BJ (cell line): Measurements from ENCODE around the gene TMX2. TPM values are rescaled to one million over a fixed set of nuclear protein-coding genes. Genes with fewer than 3 reads are reported as not detected.
"Not testable (repeated sequence)": the region's sequence is repeated elsewhere in the genome, so short reads cannot be mapped to it uniquely, and the experiment has no call there.

Source experiments
- CTCF ChIA-PET: fragments of 350-600 bp; formaldehyde crosslinking; extraction: SDS; loops from one replicate; lab custom pipeline; 2021; ENCODE audit warnings: antibody characterized with exemption, inconsistent platforms; lab: Yijun Ruan, JAX
- POLR2A ChIA-PET: fragments of 300-600 bp; sonication (Branson Sonifier 250); formaldehyde crosslinking; extraction: SDS; loops from one replicate; lab custom pipeline; 2021; ENCODE audit warnings: antibody characterized with exemption; lab: Charles Lee
- DNase-seq: peaks from one replicate; pipeline ENCODE4 v3.0.0-alpha.2; 2011; ENCODE audit warnings: low read depth
- H3K27me3 ChIP-seq: 2 replicates; pipeline ENCODE4 v1.6.0; 2011; ENCODE audit warnings: low read length; ENCODE audit not compliant: control insufficient read depth, insufficient read depth
- H3K36me3 ChIP-seq: 2 replicates; pipeline ENCODE4 v1.5.1; 2011; ENCODE audit warnings: low read length; ENCODE audit not compliant: control insufficient read depth, insufficient read depth
- H3K4me3 ChIP-seq: 2 replicates; pipeline ENCODE4 v1.5.1; 2011; ENCODE audit warnings: low read depth, mild to moderate bottlenecking, control low read depth, low read length
- CTCF ChIP-seq: IDR thresholded peaks from 2 replicates; pipeline ENCODE4 v1.5.1; 2011; ENCODE audit warnings: low read depth, mild to moderate bottlenecking, control low read depth, inconsistent platforms, low read length, moderate library complexity; ENCODE audit not compliant: insufficient read depth
- polyA plus RNA-seq: library from polyadenylated mRNA; depleted of rRNA; stranded (reverse); fragments of >200 nt; gene quantifications from 2 replicates; pipeline ENCODE4 v1.2.3, GENCODE V29; 2011

The TMX2 gene
- polyA plus RNA-seq, 1 experiment = 96.7 TPM

- no peak for TF ChIP-seq CTCF
- POLR2A ChIA-PET = no interaction called here
- H3K27me3 ChIP-seq = no peaks in the 10 kb centered on the region
- DNase-seq = no peak
- no peak overlapping the region for H3K4me3 ChIP-seq
- CTCF ChIA-PET = interaction anchor here (0.6 kb wide), 1 partner anchor 224 kb away, joined by 3 read pairs; no protein-coding TSS in a partner anchor
- peaks cover 7% of the 10 kb centered on the region for H3K36me3 ChIP-seq
Measured at GRCh38 chr11:57680552-57680874, 31.9 kb upstream of the TMX2 start.

GRCh38 chr11:57681168-57681567 lies 31.2 kb upstream of the TMX2 start:
- POLR2A ChIA-PET = no interaction called here
- peaks cover 7% of the 10 kb centered on the region for H3K36me3 ChIP-seq
- DNase-seq = no peak
- no peak overlapping the region for H3K4me3 ChIP-seq
- CTCF ChIA-PET = interaction anchor here (0.6 kb wide), 1 partner anchor 224 kb away, joined by 3 read pairs; no protein-coding TSS in a partner anchor
- no peaks in the 10 kb centered on the region for H3K27me3 ChIP-seq
- TF ChIP-seq CTCF = no peak

DNA sequence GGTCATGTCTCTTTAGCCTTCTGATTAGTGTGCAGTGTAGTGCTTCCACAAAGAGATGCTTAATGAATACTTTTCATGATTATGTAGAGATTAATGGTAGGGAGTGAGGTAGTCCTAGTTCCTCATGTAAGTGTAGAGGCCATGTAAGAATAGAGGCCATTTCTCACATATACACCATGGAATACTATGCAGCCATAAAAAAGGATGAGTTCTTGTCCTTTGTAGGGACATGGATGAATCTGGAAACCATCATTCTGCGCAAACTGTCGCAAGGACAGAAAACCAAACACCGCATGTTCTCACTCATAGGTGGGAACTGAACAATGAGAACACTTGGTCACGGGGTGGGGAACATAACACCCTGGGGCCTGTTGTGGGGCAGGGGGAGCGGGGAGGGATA lies 21.9 kb upstream of the TMX2 start:
- POLR2A ChIA-PET, H3K4me3 ChIP-seq, DNase-seq, H3K27me3 ChIP-seq: not testable (repeated sequence)
- H3K36me3 ChIP-seq = peaks cover 19% of the 10 kb centered on the region
- CTCF ChIA-PET = interaction anchor here (0.6 to 0.7 kb wide), 2 partner anchors 79 to 247 kb away, joined by 3 read pairs; no protein-coding TSS in a partner anchor

GRCh38 chr11:57698843-57699365 lies 13.5 kb upstream of the TMX2 start:
- POLR2A ChIA-PET = no interaction called here
- H3K36me3 ChIP-seq = peaks cover 25% of the 10 kb centered on the region
- no peak for DNase-seq
- CTCF ChIA-PET = interaction anchor here (0.9 to 1.5 kb wide), 3 partner anchors 11 to 102 kb away, joined by 3 to 4 read pairs (median 3); no protein-coding TSS in a partner anchor
- no peak overlapping the region for H3K4me3 ChIP-seq
- no peak for TF ChIP-seq CTCF
- H3K27me3 ChIP-seq = no peaks in the 10 kb centered on the region

GRCh38 chr11:57699813-57700212 lies 12.6 kb upstream of the TMX2 start:
- Histone ChIP-seq H3K4me3 (no peak overlapping the region), H3K27me3 (no peaks in the 10 kb centered on the region), H3K36me3 (peaks cover 30% of the 10 kb centered on the region)
- ChIA-PET POLR2A (interaction anchor here (0.5 kb wide), 1 partner anchor 22 kb away, joined by 17 read pairs; no protein-coding TSS in a partner anchor), CTCF (interaction anchor here (0.9 kb wide), 1 partner anchor 34 kb away, joined by 3 read pairs; no protein-coding TSS in a partner anchor)
- DNase-seq = no peak
- no peak for TF ChIP-seq CTCF

GRCh38 chr11:57700425-57700824 lies 12.0 kb upstream of the TMX2 start:
- TF ChIP-seq CTCF = no peak
- H3K36me3 ChIP-seq = peaks cover 29% of the 10 kb centered on the region
- no peak overlapping the region for H3K4me3 ChIP-seq
- ChIA-PET CTCF (interaction anchor here (0.6 kb wide), 1 partner anchor 61 kb away, joined by 3 read pairs; the partner anchor contains the start of gene CTNND1), POLR2A (no interaction called here)
- no peaks in the 10 kb centered on the region for H3K27me3 ChIP-seq
- DNase-seq = no peak
